Tibial artery (tissue), 4 donors: ENCODE results near the gene KLLN.
A peak's percentile ranks its signal among the peaks of the same experiment; 100 is the strongest.
"Not testable (repeated sequence)": the region's sequence is repeated elsewhere in the genome, so short reads cannot be mapped to it uniquely, and the experiment has no call there.

Experiments
- DNase-seq, 2 donors: peaks; one replicate each; pipeline ENCODE4 v3.0.0-alpha.2; 2019
- H3K27ac ChIP-seq, 2 donors: fragments of 200-600 bp; sonication (generic) in 1 of 2; 1 replicate in 1 of 2; 2 replicates in 1 of 2; pipeline ENCODE4 v1.5.1; 2018 to 2019; ENCODE audit warnings: mild to moderate bottlenecking in 1 of 2
- H3K27me3 ChIP-seq, 2 donors: fragments of 200-600 bp; sonication (generic) in 1 of 2; one replicate each; pipeline versions ENCODE4 v1.5.1 to v1.6.0; 2016 to 2019
- H3K36me3 ChIP-seq, 3 donors: fragments of 200-600 bp; sonication (generic) in 2 of 3; one replicate each; pipeline ENCODE4 v1.5.1; 2016 to 2019; ENCODE audit warnings: mild to moderate bottlenecking in 2 of 3
- H3K4me1 ChIP-seq, 4 donors: fragments of 200-600 bp; sonication (generic) in 2 of 4; 1 replicate in 3 of 4; 2 replicates in 1 of 4; pipeline ENCODE4 v1.5.1; 2016 to 2019
- H3K4me3 ChIP-seq, 2 donors: fragments of 200-600 bp; sonication (generic) in 1 of 2; 1 replicate in 1 of 2; 2 replicates in 1 of 2; pipeline ENCODE4 v1.5.1; 2018 to 2019; ENCODE audit warnings: mild to moderate bottlenecking in 2 of 2
- H3K9me3 ChIP-seq, 3 donors: fragments of 200-600 bp; sonication (generic) in 1 of 3; one replicate each; pipeline ENCODE4 v1.5.1; 2016 to 2019
- CTCF ChIP-seq, 2 experiments: fragments of 200-600 bp in 1 of 2; fragments of 450-650 bp in 1 of 2; IDR thresholded peaks; one replicate each; pipeline ENCODE4 v1.5.1; 2017 to 2019; ENCODE audit warnings: antibody characterized with exemption in 2 of 2, mild to moderate bottlenecking in 1 of 2, moderate library complexity in 1 of 2
- intact Hi-C: fragments of 100-400 bp; cut with DNase I; formaldehyde crosslinking; loops from one replicate; pipeline ENCODE4 v1.15.0; 2023; ENCODE audit warnings: low total_unique reads

Gene KLLN

GRCh38 chr10:87878664-87879459 is 15.5 kb upstream of the KLLN start:
- H3K27ac ChIP-seq = no peak overlapping the region
- peaks cover 0 to 87% (median 17%) of the 10 kb centered on the region in 4 donors for H3K4me1 ChIP-seq
- no peak overlapping the region for H3K4me3 ChIP-seq
- H3K9me3 ChIP-seq = no peaks in the 10 kb centered on the region
- no peaks in the 10 kb centered on the region for H3K27me3 ChIP-seq
- no peak for DNase-seq
- intact Hi-C loops = no loop called here
- H3K36me3 ChIP-seq = peaks cover 0 to 4% (median 0%) of the 10 kb centered on the region in 3 donors
- no peak for TF ChIP-seq CTCF (IDR thresholded peaks at IDR 0.05)

- no peak overlapping the region for H3K4me3 ChIP-seq
- TF ChIP-seq CTCF (IDR thresholded peaks at IDR 0.05) = no peak
- no peaks in the 10 kb centered on the region for H3K27me3 ChIP-seq
- intact Hi-C loops = no loop called here
- peaks cover 0 to 4% (median 0%) of the 10 kb centered on the region in 3 donors for H3K36me3 ChIP-seq
- peaks cover 0 to 94% (median 26%) of the 10 kb centered on the region in 4 donors for H3K4me1 ChIP-seq
- peak overlapping the region in 1 of 2 donors; percentile 28 for H3K27ac ChIP-seq
- no peak for DNase-seq
- no peaks in the 10 kb centered on the region for H3K9me3 ChIP-seq
Measured at GRCh38 chr10:87875929-87876571, 12.7 kb upstream of the KLLN start.

GRCh38 chr10:87873656-87874055 is 10.3 kb upstream of the KLLN start:
- Histone ChIP-seq H3K27ac (peak overlapping the region in 1 of 2 donors; percentile 28), H3K4me1 (peaks cover 0 to 100% (median 29%) of the 10 kb centered on the region in 4 donors), H3K4me3 (no peak overlapping the region), H3K9me3 (no peaks in the 10 kb centered on the region), H3K27me3 (no peaks in the 10 kb centered on the region), H3K36me3 (no peaks in the 10 kb centered on the region)
- no peak for TF ChIP-seq CTCF (IDR thresholded peaks at IDR 0.05)
- DNase-seq = no peak
- intact Hi-C loops = no loop called here

GRCh38 chr10:87872828-87873227 is 9.5 kb upstream of the KLLN start:
- Histone ChIP-seq H3K27ac (peak overlapping the region in 1 of 2 donors; percentile 28), H3K36me3 (no peaks in the 10 kb centered on the region), H3K4me3 (no peak overlapping the region), H3K9me3 (no peaks in the 10 kb centered on the region), H3K27me3 (no peaks in the 10 kb centered on the region), H3K4me1 (peaks cover 0 to 97% (median 28%) of the 10 kb centered on the region in 4 donors)
- intact Hi-C loops = no loop called here
- no peak for TF ChIP-seq CTCF (IDR thresholded peaks at IDR 0.05)
- no peak for DNase-seq

- H3K9me3 ChIP-seq = no peaks in the 10 kb centered on the region
- peak overlapping the region; percentile 83 to 97 for H3K4me3 ChIP-seq
- H3K27me3 ChIP-seq = no peaks in the 10 kb centered on the region
- H3K27ac ChIP-seq = peak overlapping the region in 1 of 2 donors; percentile 83
- H3K36me3 ChIP-seq = no peaks in the 10 kb centered on the region
- no peak for TF ChIP-seq CTCF (IDR thresholded peaks at IDR 0.05)
- intact Hi-C loops = loop anchor here (10.0 kb wide), 1 partner anchor 385 kb away; no protein-coding TSS in a partner anchor
- no peak for DNase-seq
- H3K4me1 ChIP-seq = peaks cover 0 to 68% (median 26%) of the 10 kb centered on the region in 4 donors
Measured at GRCh38 chr10:87869773-87870551, 6.6 kb upstream of the KLLN start.

GRCh38 chr10:87869139-87869538 is 5.8 kb upstream of the KLLN start:
- H3K27ac ChIP-seq = peak overlapping the region; percentile 83 to 100
- intact Hi-C loops = loop anchor here (10.0 kb wide), 1 partner anchor 386 kb away; no protein-coding TSS in a partner anchor
- DNase-seq, H3K36me3 ChIP-seq, H3K27me3 ChIP-seq, H3K9me3 ChIP-seq: not testable (repeated sequence)
- H3K4me3 ChIP-seq = peak overlapping the region; percentile 83 to 97
- peaks cover 0 to 60% (median 22%) of the 10 kb centered on the region in 4 donors for H3K4me1 ChIP-seq
